ENCODE results near the gene PUSL1.

GRCh38 chr1:1356796-1357401 is 48.5 kb downstream of the PUSL1 start:
- TF ChIP-seq POLR2AphosphoS5 (IDR thresholded peaks at IDR 0.05; ENCODE audit: low read depth, low read length) (no peak), POLR2A (IDR thresholded peaks at IDR 0.05; ENCODE audit: low read depth, low read length) (no peak)
